Measurements from ENCODE around the gene STAT4.

STAT4 gene

DNA sequence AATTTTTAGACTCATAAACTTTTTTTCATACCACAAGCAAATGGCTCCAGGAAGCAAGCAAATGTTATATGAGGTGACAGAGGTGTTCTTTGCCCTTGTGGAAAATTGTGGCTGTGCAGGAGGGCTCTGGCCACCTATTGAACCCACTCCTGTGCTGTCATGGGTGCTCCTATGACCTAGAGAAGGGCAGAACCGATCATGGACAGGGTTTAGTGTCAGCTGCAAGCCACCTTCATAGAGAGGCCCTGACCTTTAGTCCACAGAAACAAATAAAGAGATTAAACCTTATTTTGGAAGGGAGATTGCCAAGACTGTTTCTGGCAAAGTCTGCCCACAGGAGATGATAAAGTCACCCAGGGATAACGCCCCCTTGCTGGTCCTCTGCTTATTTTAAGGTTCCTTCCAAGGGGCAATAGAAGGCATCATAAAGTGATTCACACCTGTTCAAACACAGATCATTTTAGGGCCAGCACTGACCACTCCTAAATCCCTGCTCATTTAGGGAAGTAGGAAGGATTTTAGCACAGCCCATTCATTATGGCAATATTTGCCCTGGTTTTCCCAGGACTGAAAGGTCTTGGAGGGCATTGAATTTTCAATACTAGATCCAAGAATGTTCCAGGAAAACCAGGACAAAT lies 26.1 kb upstream of the STAT4 start:
- DNase-seq: no peak

- DNase-seq: no peak
Observed at GRCh38 chr2:191176305-191176704, 25.5 kb upstream of the STAT4 start.

- DNase-seq: no peak
Observed at GRCh38 chr2:191174442-191174841, 23.6 kb upstream of the STAT4 start.

- no peak for DNase-seq
Observed at GRCh38 chr2:191173206-191173605, 22.4 kb upstream of the STAT4 start.

- no peak for DNase-seq
Observed at GRCh38 chr2:191171708-191172355, 21.0 kb upstream of the STAT4 start.

- no peak for DNase-seq
Observed at GRCh38 chr2:191171286-191171685, 20.5 kb upstream of the STAT4 start.

DNA sequence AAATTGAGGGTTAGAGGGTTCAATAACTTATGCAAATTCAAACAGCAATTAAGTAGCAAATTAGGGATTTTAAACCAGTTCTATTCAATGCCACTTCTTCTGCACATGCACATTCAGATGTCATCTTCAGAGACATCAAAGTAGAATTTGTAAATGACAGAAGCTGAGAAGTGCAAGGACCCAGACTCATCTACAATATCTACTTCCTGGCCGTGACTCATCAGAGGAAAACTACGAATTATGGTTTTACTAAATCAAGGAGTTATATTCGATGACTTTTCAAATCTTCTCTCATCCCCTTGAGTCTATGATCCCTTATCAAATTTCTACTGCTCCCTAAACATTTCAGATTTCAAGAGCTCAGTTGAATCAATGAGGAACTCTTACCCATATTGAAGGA lies 20.0 kb upstream of the STAT4 start:
- no peak for DNase-seq

DNA sequence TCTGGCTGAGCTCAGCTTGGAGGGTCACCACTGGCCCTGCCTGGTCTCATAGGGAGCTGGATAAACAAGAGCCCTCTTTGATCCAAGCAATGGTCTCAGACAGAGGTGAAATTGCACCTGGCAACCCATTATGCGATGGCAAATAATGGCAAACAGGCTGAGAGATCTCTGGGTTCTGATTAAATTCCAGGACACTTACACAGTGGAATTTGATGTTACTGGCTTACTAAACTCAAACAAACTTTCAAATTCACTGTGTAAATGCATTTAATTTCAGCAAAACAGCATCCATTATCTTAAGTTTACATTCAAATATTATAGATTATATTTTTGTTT lies 19.5 kb upstream of the STAT4 start:
- no peak for DNase-seq

DNA sequence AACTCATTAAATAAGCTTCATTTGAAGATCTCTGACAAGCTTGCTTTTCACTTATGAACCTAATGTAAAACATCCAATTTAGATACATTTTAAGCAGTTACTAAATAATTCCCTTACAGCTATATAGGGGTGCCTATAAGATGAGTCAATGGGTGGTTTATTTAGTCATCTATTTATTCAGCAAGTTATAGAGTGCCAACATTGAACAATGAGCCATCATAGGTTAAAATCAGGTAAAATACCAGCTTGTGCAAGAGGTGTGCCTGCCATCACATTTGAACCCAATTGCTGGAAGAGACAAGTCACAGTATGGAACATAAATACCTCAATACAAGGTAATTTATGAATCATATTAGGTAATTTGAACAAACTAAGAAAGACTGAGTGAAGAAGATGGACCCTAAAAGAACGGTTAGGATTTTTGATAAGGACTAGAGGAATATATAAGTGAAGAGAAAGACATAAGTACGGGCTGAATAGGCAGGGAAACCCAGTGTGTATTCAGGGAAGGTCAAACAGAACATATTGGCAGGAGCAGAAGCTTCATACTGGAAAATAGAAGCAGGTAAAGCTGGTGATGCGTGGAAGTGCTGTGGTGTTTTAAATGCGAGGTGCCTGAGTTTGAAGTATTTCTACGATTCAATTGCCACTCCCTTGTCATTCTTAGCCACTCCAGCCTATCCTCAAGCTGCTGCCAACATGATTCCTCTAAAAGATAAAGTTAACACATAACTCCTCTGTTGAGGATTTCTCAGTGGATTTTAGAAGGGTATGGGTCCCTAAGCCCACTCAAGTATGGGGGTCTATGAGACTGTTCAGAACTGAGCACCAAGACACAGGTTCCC lies 18.9 kb upstream of the STAT4 start:
- DNase-seq: no peak

DNA sequence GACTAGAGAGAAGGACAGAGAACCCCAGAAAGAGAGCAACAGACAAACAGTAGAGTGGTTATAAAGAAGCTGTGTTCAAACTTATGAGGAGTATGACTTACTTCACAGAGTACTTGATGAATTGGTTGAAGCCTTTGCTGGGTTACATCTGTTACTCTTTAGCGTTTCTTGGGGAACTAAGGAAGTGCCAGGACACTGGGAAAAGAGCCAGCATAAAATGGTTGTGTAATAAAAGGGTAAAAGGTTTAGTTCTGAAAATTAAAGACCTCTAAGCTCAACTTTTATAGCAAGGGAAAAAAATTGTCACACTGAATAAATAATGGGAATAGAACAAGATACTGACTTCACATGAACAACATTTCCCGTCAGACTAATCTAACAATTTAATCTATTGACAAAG lies 17.0 kb upstream of the STAT4 start:
- DNase-seq: no peak

DNA sequence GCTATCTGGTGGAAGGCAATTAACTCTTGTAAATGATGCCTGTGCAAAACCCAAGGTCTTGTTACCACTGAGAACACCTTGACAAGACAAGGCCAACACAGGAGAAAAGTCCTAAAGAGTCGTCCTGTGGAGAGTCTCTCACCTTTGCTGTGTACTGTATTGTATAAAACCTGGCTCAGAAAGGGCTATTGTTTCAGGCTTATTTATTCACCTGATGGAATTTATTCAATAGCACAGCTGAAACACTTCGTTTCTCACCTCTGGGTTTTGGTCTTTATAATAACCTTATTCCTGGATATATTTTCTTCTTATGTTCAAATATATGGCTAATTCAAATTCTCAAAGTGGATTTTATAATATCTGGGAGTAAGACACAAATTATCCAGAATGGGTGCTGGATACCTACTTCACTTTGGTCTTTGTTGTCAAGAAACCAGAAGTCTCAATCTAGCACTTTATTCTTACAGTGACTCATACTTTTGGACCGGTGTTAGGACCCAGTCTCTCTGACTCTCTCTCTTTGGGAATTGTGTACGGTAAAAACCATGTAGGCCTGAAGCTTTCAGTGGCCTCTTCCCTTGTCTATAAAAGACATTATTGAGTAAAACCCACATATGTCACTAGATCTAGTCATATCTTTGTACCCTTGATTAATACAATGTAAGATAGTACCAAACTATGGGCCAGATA lies 16.1 kb upstream of the STAT4 start:
- DNase-seq: no peak

GRCh38 chr2:191166111-191166755 lies 15.4 kb upstream of the STAT4 start:
- DNase-seq: peak in 14 of 58 donors; percentile 3 to 46 (median 6)

DNA sequence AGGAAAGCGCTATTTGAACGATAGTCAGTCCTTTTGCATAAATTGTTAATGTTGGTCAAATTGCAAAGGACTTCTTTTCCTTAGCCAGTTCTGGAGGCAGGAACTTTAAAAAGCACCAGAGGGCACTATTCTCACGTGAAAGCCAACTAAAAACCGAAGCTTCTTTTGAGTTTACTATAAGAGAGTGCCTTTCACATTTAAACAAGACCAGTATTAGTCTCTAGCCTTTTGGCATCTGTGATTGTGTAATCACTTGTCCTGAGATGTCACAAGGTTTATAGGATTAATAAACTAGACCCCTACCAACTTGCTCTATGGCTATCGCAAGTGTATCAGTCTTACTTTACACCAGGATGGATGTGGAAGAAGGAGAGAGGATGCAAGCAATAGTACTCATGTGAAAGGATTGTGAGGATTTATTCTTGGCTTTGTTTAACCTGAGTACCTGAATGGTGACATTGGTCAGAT lies 14.4 kb upstream of the STAT4 start:
- DNase-seq: peak in 16 of 58 donors; percentile 1 to 58 (median 10)

DNA sequence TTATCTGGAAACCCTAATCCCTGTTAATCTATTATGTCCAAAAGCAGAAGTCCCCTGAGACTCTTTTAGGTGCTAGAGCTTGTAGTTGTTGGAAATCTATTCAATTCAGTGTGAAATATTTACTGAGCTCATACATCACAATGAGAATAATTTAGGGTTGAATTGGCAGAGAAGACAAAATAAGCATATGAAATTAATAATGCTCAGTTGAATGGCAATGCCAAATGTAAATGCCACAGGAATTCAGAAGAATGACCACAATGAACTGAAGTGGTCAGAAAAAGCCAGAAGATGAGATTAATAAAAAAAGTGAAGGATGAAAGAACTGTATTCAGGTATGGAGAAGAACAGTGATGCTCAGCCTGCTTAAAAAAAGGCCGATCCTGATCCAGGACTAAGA lies 8.0 kb upstream of the STAT4 start:
- DNase-seq: no peak

DNA sequence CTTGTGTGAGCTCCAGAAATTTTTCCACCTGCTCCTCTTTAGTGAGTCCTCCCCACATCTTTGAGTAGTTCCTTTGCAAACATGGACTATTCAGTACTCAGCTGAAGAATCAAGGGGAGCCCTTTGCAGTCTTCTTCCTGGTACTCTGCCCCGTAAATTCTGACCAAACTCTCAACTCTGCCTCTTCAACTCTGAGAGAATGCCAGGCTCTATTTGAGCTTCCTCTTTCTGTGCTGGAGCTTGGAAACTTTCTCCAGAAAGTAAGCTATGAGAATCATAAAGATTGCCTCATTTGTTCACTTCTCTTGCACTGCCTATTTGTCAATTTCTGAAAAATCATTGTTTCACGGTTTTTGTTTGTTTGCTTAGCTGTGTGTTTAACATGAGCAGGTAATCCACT lies 7.4 kb upstream of the STAT4 start:
- DNase-seq: no peak

DNA sequence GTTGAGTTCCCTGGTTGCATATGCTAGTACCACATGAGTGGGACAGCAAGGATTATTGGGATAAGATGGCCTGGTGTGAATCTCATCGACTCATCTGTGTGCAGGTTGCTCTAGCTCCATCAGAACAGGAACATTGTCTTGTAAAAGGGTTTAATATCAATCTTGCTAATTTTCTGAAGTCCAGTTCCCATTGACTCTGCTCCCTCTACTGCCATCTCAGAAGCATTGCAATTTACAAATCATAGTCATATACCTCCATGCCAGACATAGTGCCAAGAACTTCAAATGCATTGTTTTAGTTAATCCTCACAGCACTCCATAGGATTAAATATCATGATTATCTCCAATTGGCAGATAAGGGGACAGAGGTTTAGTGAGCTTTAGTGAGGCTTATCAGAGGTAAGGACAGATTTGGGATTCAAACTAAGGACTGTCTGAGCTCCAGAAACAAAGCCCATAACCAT lies 4.8 kb upstream of the STAT4 start:
- DNase-seq: no peak

DNA sequence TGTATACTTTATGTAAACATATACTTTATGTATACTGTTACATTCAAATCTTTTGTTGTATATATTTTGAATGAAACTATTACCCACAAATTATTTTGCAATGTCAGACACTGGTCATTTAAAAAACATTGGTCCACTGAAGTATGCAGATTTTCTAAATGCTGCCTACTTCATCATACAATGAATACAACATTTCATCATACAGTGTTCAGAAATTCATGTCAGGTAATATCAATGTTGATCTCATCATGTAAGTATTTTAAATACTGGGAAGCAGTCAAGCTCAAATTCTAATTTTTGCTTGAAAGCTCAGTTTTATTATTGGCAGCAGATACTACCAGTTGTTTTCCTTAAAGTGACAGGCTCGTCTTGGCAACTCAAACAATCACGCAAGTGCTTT lies 2.9 kb upstream of the STAT4 start:
- DNase-seq: no peak

DNA sequence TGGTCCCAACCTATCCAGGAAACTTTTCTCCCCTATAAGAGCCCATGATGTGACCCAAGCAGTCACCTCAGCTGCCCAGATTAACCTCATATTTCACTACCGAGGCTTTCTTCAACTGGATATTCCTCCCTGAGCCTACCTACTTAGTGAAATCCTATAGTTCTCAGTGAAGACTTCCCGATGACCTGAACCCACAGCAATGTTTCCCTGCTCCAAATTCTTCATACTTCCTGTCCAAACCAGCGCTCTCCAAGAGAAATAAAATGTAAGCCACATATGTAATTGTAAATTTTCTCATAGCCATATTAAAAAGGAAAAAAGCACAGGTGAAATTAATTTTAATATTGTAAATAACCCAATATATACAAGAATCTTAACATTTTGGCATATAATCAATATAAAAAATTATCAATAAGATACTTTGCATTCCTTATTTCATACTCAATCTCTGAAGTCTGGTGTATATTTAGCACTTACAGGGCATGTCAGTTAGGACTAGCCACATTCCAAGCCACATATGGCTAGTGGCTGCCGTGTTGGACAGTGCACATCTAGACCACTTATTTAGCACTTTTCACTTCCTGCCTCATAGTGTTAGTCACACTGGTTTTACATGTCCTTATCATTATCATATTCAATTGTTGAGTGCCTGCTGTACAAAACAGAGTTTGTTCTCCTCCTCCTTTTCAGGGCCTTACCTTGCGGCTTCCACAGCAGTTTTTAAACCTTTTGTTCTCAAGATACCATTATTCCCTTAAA lies 1.9 kb upstream of the STAT4 start:
- no peak for DNase-seq

DNA sequence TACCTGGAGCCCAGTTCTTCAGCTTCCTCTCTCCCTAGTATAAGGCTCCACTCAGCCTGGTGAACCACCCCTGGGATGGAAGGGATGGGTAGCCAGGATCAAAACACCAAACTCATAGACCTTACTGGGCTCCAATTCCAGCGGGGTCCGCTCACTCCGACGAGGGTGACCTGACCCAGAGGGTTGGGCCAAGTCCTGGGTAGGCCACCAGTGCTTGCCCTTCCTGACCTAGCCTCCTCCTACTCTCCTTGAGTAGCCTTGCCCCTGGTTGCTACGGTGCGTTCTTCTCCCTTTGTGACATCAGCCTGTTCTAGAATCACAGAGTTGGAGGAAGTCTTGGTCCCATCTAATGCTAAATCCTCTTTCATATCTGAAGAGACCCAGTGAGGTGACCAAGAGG lies 537 bp upstream of the STAT4 start:
- no peak for DNase-seq

- DNase-seq: peak in 2 of 58 donors; percentile 13 to 34
Observed at GRCh38 chr2:191150230-191150599, 579 bp downstream of the STAT4 start.

- no peak for DNase-seq
Observed at GRCh38 chr2:191149391-191149790, 1.4 kb downstream of the STAT4 start.
